GM13976 (cell line): Measurements from ENCODE around the gene MAPK14.

ENCODE experiments used
- DNase-seq: peaks from one replicate; pipeline ENCODE4 v3.0.0; 2012; ENCODE audit warnings: low spot score
- in situ Hi-C: fragments of 300-500 bp; cut with MboI; formaldehyde crosslinking; loops from one replicate; pipeline ENCODE4 v1.12.0; 2022; ENCODE audit warnings: low sequenced_read_pairs, mixed read lengths, inconsistent platforms; ENCODE audit not compliant: unreplicated experiment
- TF ChIP-seq, protein P1 (sequence below): IDR thresholded peaks from 2 replicates; pipeline ENCODE4 v1.5.1; 2012; ENCODE audit warnings: borderline replicate concordance, mild to moderate bottlenecking; ENCODE audit not compliant: insufficient read depth; ENCODE audit errors: extremely low read depth, missing control alignments, control extremely low read depth

MAPK14 gene

DNA sequence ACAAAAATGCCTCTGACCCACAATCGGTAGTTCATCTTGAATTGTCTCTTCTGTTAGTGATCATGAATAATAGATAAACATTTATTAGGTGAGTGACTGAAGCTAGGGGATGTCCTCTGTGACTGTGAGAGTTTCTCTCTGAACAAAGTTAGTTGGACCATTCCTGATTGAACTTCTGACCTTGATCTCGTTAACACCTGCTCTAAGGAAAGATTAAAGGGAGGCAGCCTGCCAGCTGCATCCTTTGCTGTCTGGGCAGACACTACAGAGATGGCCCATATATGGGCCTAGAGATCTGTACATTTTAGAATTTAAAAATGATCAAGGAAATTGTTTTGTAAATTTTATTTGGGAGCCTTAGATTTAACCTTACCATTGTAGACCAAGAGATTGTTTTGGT lies 27.3 kb downstream of the MAPK14 start:
- in situ Hi-C loops, result no loop called here
- TF ChIP-seq, protein P1, sequence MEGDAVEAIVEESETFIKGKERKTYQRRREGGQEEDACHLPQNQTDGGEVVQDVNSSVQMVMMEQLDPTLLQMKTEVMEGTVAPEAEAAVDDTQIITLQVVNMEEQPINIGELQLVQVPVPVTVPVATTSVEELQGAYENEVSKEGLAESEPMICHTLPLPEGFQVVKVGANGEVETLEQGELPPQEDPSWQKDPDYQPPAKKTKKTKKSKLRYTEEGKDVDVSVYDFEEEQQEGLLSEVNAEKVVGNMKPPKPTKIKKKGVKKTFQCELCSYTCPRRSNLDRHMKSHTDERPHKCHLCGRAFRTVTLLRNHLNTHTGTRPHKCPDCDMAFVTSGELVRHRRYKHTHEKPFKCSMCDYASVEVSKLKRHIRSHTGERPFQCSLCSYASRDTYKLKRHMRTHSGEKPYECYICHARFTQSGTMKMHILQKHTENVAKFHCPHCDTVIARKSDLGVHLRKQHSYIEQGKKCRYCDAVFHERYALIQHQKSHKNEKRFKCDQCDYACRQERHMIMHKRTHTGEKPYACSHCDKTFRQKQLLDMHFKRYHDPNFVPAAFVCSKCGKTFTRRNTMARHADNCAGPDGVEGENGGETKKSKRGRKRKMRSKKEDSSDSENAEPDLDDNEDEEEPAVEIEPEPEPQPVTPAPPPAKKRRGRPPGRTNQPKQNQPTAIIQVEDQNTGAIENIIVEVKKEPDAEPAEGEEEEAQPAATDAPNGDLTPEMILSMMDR, result no peak
- DNase-seq, result no peak

DNA sequence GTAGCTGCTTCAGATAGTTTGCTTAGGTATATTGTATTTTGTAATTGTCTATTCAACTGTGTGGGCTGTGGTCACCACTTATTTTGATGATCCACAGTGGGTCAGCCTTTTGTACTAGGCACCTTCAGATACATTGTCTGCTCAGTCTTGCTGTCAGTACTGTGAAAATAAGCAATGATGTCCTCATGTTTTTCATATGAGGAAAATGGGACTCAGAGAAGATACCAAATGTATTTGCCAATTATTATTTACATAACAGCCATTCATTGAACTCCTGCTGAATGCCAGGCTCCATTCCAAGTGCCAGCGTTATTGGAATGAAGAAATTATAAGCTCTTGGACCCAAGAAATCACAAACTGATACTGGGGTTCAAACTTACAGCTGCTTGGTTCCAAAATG lies 28.6 kb downstream of the MAPK14 start:
- DNase-seq, result no peak
- in situ Hi-C loops, result no loop called here
- TF ChIP-seq, protein P1, result no peak

DNA sequence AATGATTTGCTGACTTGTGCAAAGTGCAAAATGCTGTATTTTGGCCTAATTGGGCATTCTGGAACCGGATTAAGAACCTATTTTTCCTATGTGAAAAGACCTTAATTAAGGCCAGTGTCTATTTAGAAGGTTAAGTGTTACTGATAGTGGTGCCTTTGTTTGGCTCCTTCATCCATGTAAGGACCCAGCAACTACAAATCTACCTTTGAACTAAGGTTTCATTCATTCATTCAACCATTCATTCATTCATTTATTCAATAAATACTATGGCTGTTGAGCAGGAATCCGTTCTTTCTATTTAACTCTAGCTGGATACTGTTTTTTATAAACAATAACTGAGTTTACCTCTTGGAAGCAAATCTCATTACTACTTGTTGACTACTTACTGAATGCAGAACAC lies 33.6 kb downstream of the MAPK14 start:
- in situ Hi-C loops, result no loop called here
- TF ChIP-seq, protein P1, result no peak
- no peak for DNase-seq

DNA sequence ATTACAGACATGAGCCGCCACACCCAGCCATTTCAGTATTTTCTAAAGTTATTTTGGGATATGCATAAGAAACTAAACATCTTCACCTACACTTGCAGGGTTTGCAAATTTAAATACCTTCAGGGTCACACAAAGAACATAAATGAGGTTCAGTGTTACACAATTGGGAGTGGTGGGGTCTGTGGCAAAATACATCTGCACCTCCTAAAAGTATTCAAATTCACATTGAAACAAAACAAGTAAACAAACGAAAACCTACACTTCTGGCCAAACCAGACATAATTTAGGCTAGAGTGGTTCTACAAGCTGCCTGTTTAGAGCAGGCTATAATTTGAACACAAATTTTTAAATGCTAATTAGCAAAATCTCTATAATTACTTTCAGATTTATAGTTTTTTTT lies 34.6 kb downstream of the MAPK14 start:
- DNase-seq, result no peak
- TF ChIP-seq, protein P1, result no peak

DNA sequence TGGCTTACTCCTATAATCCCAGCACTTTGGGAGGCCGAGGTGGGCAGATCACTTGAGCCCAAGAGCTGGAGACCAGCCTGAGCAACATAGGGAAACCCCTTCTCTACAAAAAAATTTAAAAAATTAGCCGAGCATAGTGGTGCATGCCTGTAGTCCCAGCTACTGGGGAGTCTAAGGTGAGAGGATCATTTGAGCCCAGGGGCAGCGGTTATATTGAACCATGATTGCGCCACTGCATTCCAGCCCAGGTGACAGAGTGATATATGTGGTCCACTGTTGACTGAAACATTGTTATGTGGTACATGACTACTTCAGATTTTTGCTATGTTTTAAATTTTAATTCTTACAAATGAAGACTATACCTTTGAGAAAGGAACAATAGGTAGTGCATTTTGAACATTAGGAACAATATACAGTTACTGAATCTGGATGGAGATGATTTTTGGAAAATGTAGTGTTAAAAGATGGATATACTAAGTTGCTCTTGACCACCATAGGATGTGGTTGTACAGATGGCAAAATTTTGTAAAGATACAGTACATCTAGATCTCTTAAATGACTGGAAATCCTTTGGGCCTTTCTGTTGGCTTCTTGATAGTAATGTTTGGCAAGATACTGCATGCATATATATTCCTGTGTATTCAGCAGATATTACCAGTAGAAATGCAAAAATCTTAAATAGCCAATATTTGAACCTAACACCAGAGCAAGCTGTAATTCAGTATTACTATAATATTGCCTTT lies 35.9 kb downstream of the MAPK14 start:
- DNase-seq, result no peak
- in situ Hi-C loops, result no loop called here
- TF ChIP-seq, protein P1, result no peak

More for the DNA sequence above, 34.6 kb downstream of the MAPK14 start:
- in situ Hi-C loops, result no loop called here

DNA sequence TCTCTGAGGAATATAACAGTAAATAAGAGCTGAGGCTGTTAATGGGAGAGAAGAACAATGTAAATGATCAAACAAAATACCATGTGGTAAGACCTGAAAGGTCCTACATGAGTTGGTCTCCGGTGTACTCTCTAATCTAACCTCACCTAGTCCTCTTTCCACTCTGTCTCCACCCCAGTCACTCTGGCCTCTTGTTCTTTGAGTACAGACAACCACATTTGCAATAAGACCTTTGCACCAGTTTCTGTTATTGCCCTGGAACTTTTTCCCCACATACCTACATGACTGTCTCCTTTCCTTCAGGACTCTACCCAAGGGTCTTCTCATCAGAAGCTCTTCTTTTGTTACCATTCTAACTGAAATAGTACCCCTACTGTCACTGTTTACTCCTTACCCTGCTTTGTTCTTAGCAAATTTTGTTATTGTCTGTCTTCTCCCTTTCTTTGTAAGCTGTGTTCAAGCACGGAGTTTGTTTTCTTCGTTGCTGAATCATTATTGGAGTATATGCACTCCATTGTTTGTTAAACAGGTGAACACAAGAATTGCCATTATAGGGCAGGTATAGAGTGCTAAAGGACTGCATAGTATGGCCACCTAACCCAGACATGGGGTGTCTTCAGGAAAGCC lies 37.3 kb downstream of the MAPK14 start:
- in situ Hi-C loops, result no loop called here
- no peak for DNase-seq
- TF ChIP-seq, protein P1, result no peak
